SK-N-SH (cell line): ENCODE data around the gene CCDC178. TPM values are rescaled to one million over a fixed set of nuclear protein-coding genes. Genes with fewer than 3 reads are reported as not detected.

ENCODE experiments used
- CTCF ChIA-PET: fragments of 300-600, 350-600 bp; formaldehyde crosslinking; extraction: SDS; loops from one replicate; lab custom pipeline; 2021; lab: Yijun Ruan, JAX
- POLR2A ChIA-PET: fragments of 350-600 bp; sonication (Branson Sonifier 250); formaldehyde crosslinking; extraction: SDS; loops from one replicate; lab custom pipeline; 2020; ENCODE audit warnings: antibody characterized with exemption, inconsistent platforms; lab: Yijun Ruan, JAX
- DNase-seq: peaks from one replicate; pipeline ENCODE4 v3.0.0; 2012
- H2AFZ ChIP-seq: fragments of 200-600 bp; sonication (generic); 2 replicates; pipeline ENCODE4 v1.8.1; 2016; ENCODE audit warnings: antibody characterized with exemption, mild to moderate bottlenecking, low read depth
- H3F3A ChIP-seq: fragments of 200-600 bp; sonication (generic); replicated peaks from 2 replicates; pipeline ENCODE3; 2016; ENCODE audit warnings: antibody characterized with exemption, mild to moderate bottlenecking; ENCODE audit not compliant: insufficient read depth
- H3K27ac ChIP-seq, 2 experiments: fragments of 200-500 bp in 1 of 2; fragments of 200-600 bp in 1 of 2; sonication (Bioruptor generic) in 1 of 2; sonication (generic), shearing (Covaris generic) in 1 of 2; 2 replicates each; pipeline versions ENCODE4 v1.5.1 to v1.6.1; 2014 to 2016; ENCODE audit warnings: low read depth in 2 of 2, inconsistent platforms in 1 of 2, low read length in 1 of 2, mild to moderate bottlenecking in 1 of 2, mixed read lengths in 1 of 2
- H3K27me3 ChIP-seq: fragments of 200-600 bp; sonication (generic), shearing (Covaris generic); 2 replicates; pipeline ENCODE4 v1.6.1; 2016; ENCODE audit warnings: mixed run types; ENCODE audit not compliant: insufficient read depth
- H3K36me3 ChIP-seq, 2 experiments: fragments of 200-500 bp in 1 of 2; fragments of 200-600 bp in 1 of 2; sonication (Bioruptor generic) in 1 of 2; sonication (generic) in 1 of 2; replicated peaks in 1 of 2; 2 replicates each; pipeline versions ENCODE3 to v1.5.1; 2014 to 2016; ENCODE audit warnings: low read length in 1 of 2, mild to moderate bottlenecking in 1 of 2; ENCODE audit not compliant: insufficient read depth in 2 of 2, control insufficient read depth in 1 of 2
- H3K4me1 ChIP-seq, 2 experiments: fragments of 200-500 bp in 1 of 2; fragments of 200-600 bp in 1 of 2; sonication (Bioruptor generic) in 1 of 2; sonication (generic), shearing (Covaris generic) in 1 of 2; 2 replicates each; pipeline versions ENCODE4 v1.5.1 to v1.6.1; 2014 to 2016; ENCODE audit warnings: low read depth in 1 of 2, low read length in 1 of 2, mixed run types in 1 of 2; ENCODE audit not compliant: insufficient read depth in 2 of 2, control insufficient read depth in 1 of 2
- H3K4me2 ChIP-seq: fragments of 200-600 bp; sonication (generic), shearing (Covaris generic); 2 replicates; pipeline ENCODE4 v1.6.1; 2017; ENCODE audit warnings: mixed run types
- H3K4me3 ChIP-seq, 2 experiments: fragments of 200-500 bp in 1 of 2; fragments of 200-600 bp in 1 of 2; sonication (Bioruptor generic) in 1 of 2; sonication (generic), shearing (Covaris generic) in 1 of 2; 2 replicates each; pipeline versions ENCODE4 v1.5.1 to v1.8.1; 2014 to 2016; ENCODE audit warnings: low read depth in 2 of 2, inconsistent platforms in 1 of 2, low read length in 1 of 2, mild to moderate bottlenecking in 1 of 2, mixed read lengths in 1 of 2, moderate library complexity in 1 of 2
- H3K79me2 ChIP-seq: fragments of 200-600 bp; sonication (generic); 2 replicates; pipeline ENCODE4 v1.8.1; 2017; ENCODE audit warnings: mild to moderate bottlenecking; ENCODE audit not compliant: insufficient read depth
- H3K9ac ChIP-seq: fragments of 200-600 bp; sonication (generic); 2 replicates; pipeline ENCODE4 v1.6.1; 2017; ENCODE audit warnings: mixed run types
- H3K9me2 ChIP-seq: fragments of 200-600 bp; sonication (generic); 2 replicates; pipeline ENCODE4 v1.6.1; 2017; ENCODE audit warnings: mixed run types
- H3K9me3 ChIP-seq: fragments of 200-600 bp; sonication (generic); 2 replicates; pipeline ENCODE4 v1.6.1; 2017; ENCODE audit warnings: mixed run types, mild to moderate bottlenecking, moderate library complexity
- H4K20me1 ChIP-seq: fragments of 200-600 bp; sonication (generic); 2 replicates; pipeline ENCODE4 v1.6.1; 2017; ENCODE audit warnings: mild to moderate bottlenecking, mixed run types; ENCODE audit not compliant: insufficient read depth
- ELF1 ChIP-seq: IDR thresholded peaks from 2 replicates; pipeline ENCODE4 v1.4.0; 2012
- EP300 ChIP-seq, 2 experiments: IDR thresholded peaks; 2 replicates each; pipeline versions ENCODE4 v1.4.0 to v1.6.1; 2012; ENCODE audit warnings: borderline replicate concordance in 1 of 2, low read depth in 1 of 2, low read length in 1 of 2
- EZH2phosphoT487 ChIP-seq: fragments of 200-600 bp; sonication (generic); IDR thresholded peaks from 2 replicates; pipeline ENCODE4 v1.6.1; 2017; ENCODE audit warnings: low read depth, mixed run types, mild to moderate bottlenecking, antibody characterized with exemption, moderate library complexity, borderline replicate concordance
- FOSL2 ChIP-seq: IDR thresholded peaks from 2 replicates; pipeline ENCODE4 v1.4.0; 2012; ENCODE audit warnings: low read depth, mild to moderate bottlenecking, moderate library complexity, borderline replicate concordance
- FOXJ3 ChIP-seq: sonication (generic); formaldehyde crosslinking; IDR thresholded peaks from 2 replicates; pipeline ENCODE4 v1.5.1; 2020; ENCODE audit warnings: mild to moderate bottlenecking, missing genetic modification reagents
- FOXM1 ChIP-seq: IDR thresholded peaks from 2 replicates; pipeline ENCODE4 v1.4.0; 2012; ENCODE audit warnings: low read depth, mild to moderate bottlenecking
- GATA2 ChIP-seq: sonication (generic); formaldehyde crosslinking; IDR thresholded peaks from 2 replicates; pipeline ENCODE4 v1.5.0; 2020; ENCODE audit warnings: mild to moderate bottlenecking, missing genetic modification reagents
- IRF3 ChIP-seq: fragments of 150-350 bp; IDR thresholded peaks from 2 replicates; pipeline ENCODE4 v1.6.1; 2016; ENCODE audit warnings: mild to moderate bottlenecking, low read depth, low read length
- JUND ChIP-seq: IDR thresholded peaks from 2 replicates; pipeline ENCODE4 v1.4.0; 2012
- MAX ChIP-seq: IDR thresholded peaks from 2 replicates; pipeline ENCODE4 v1.4.0; 2012; ENCODE audit warnings: low read depth
- MEF2A ChIP-seq: IDR thresholded peaks from 2 replicates; pipeline ENCODE4 v1.4.0; 2012; ENCODE audit warnings: low read depth, borderline replicate concordance
- MXI1 ChIP-seq: IDR thresholded peaks from 2 replicates; pipeline ENCODE4 v1.6.1; 2012; ENCODE audit warnings: mild to moderate bottlenecking, low read depth, low read length, improper control_type of control experiment
- NFIC ChIP-seq: IDR thresholded peaks from 2 replicates; pipeline ENCODE4 v1.4.0; 2012; ENCODE audit warnings: borderline replicate concordance
- RAD21 ChIP-seq: IDR thresholded peaks from 2 replicates; pipeline ENCODE4 v1.6.1; 2012; ENCODE audit warnings: mild to moderate bottlenecking, low read length
- RCOR1 ChIP-seq: fragments of 150-350 bp; IDR thresholded peaks from 2 replicates; pipeline ENCODE4 v1.6.1; 2017; ENCODE audit warnings: antibody characterized with exemption, low read length
- RXRA ChIP-seq: IDR thresholded peaks from 2 replicates; pipeline ENCODE4 v1.4.0; 2012; ENCODE audit warnings: low read depth, mild to moderate bottlenecking, borderline replicate concordance
- SMC3 ChIP-seq: IDR thresholded peaks from 2 replicates; pipeline ENCODE4 v1.6.1; 2012; ENCODE audit warnings: low read depth, low read length, improper control_type of control experiment
- TAF1 ChIP-seq: IDR thresholded peaks from 2 replicates; pipeline ENCODE4 v1.6.1; 2012; ENCODE audit warnings: low read depth, mild to moderate bottlenecking, low read length, moderate library complexity, borderline replicate concordance
- USF1 ChIP-seq: IDR thresholded peaks from 2 replicates; pipeline ENCODE4 v1.4.0; 2012; ENCODE audit warnings: low read depth, borderline replicate concordance
- ZBTB33 ChIP-seq: IDR thresholded peaks from 2 replicates; pipeline ENCODE4 v1.4.0; 2012; ENCODE audit warnings: low read depth, borderline replicate concordance
- WGBS: methylation state at CpG from one replicate; pipeline ENCODE4 v1.1.6; 2017; ENCODE audit warnings: low lambda C conversion rate; 5-methylcytosine and 5-hydroxymethylcytosine counted together
- polyA plus RNA-seq, 3 experiments: library from polyadenylated mRNA; depleted of rRNA; stranded (reverse); fragments of >200 nt; gene quantifications; 2 replicates each; pipeline ENCODE4 v1.2.3, GENCODE V29; 2012
- TF ChIP-seq, protein P1 (sequence below): IDR thresholded peaks from 2 replicates; pipeline ENCODE4 v1.6.1; 2012; ENCODE audit warnings: mild to moderate bottlenecking, low read depth, low read length, moderate library complexity

CCDC178 gene
- polyA plus RNA-seq, 1 of the 3 experiments (the other 2 are of a cell fraction), result not detected

DNA sequence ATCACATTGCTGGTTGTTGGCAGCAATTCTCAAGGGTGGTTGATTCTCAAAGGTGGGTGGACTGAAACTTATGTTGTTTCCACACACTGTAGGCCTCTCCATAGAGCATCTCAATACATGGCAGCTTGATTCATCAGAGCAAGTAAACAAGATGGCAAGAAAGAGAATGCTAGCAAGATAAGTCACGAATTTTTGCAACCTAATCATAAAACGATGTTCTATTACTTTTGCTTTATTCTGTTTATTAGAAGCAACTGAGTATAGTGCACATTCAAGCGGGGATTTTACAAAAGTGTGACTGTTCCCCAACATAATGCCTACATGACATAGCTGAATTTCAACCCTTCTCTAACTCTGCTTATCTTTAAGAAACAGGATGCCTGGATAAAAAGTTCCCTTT is 136.2 kb downstream of the CCDC178 start (continued):
- TF ChIP-seq EP300 (IDR thresholded peaks at IDR 0.05; ENCODE audit: borderline replicate concordance in 1 of 2, low read depth in 1 of 2, low read length in 1 of 2) (no peak), ZBTB33 (no peak), FOXM1 (no peak), MEF2A (no peak), EZH2phosphoT487 (no peak), JUND (no peak), GATA2 (CRISPR knock-in tag) (no peak), USF1 (no peak), RAD21 (no peak), FOXJ3 (CRISPR knock-in tag) (no peak), RCOR1 (no peak)
- TF ChIP-seq, all 33 proteins: peak for 0

GRCh38 chr18:33291539-33291938 is 149.0 kb downstream of the CCDC178 start:
- Histone ChIP-seq H3K79me2 (no peaks in the 10 kb centered on the region), H3K4me3 (no peak overlapping the region), H4K20me1 (no peaks in the 10 kb centered on the region), H3K4me2 (no peak overlapping the region), H2AFZ (no peak overlapping the region), H3K9me2 (no peaks in the 10 kb centered on the region), H3K4me1 (no peaks in the 10 kb centered on the region), H3K27ac (no peak overlapping the region), H3K9me3 (no peaks in the 10 kb centered on the region), H3K27me3 (no peaks in the 10 kb centered on the region), H3K9ac (no peak overlapping the region), H3K36me3 (no peaks in the 10 kb centered on the region), H3F3A (no peaks in the 10 kb centered on the region)
- CTCF ChIA-PET, result no interaction called here
- POLR2A ChIA-PET, result no interaction called here
- no peak for DNase-seq
- 19% methylated on average over 1 of the region's 1 CpG for WGBS
- TF ChIP-seq RXRA (no peak), FOSL2 (no peak), NFIC (no peak), JUND (no peak), IRF3 (no peak), MXI1 (no peak), RAD21 (no peak), EZH2phosphoT487 (no peak), MAX (no peak), SMC3 (no peak), ELF1 (no peak), MEF2A (no peak), TAF1 (no peak), USF1 (no peak), RCOR1 (no peak), ZBTB33 (no peak)
- TF ChIP-seq, protein P1, sequence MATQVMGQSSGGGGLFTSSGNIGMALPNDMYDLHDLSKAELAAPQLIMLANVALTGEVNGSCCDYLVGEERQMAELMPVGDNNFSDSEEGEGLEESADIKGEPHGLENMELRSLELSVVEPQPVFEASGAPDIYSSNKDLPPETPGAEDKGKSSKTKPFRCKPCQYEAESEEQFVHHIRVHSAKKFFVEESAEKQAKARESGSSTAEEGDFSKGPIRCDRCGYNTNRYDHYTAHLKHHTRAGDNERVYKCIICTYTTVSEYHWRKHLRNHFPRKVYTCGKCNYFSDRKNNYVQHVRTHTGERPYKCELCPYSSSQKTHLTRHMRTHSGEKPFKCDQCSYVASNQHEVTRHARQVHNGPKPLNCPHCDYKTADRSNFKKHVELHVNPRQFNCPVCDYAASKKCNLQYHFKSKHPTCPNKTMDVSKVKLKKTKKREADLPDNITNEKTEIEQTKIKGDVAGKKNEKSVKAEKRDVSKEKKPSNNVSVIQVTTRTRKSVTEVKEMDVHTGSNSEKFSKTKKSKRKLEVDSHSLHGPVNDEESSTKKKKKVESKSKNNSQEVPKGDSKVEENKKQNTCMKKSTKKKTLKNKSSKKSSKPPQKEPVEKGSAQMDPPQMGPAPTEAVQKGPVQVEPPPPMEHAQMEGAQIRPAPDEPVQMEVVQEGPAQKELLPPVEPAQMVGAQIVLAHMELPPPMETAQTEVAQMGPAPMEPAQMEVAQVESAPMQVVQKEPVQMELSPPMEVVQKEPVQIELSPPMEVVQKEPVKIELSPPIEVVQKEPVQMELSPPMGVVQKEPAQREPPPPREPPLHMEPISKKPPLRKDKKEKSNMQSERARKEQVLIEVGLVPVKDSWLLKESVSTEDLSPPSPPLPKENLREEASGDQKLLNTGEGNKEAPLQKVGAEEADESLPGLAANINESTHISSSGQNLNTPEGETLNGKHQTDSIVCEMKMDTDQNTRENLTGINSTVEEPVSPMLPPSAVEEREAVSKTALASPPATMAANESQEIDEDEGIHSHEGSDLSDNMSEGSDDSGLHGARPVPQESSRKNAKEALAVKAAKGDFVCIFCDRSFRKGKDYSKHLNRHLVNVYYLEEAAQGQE, result no peak
